GM21825 (cell line): ENCODE results near the gene ANKRD7.

Experiments
- ATAC-seq: cut with Tn5 transposase; IDR thresholded peaks from one replicate; pipeline ENCODE4 v1.9.1; 2021; ENCODE audit warnings: mild to moderate bottlenecking, moderate library complexity; ENCODE audit not compliant: unreplicated experiment

The ANKRD7 gene, protein sequence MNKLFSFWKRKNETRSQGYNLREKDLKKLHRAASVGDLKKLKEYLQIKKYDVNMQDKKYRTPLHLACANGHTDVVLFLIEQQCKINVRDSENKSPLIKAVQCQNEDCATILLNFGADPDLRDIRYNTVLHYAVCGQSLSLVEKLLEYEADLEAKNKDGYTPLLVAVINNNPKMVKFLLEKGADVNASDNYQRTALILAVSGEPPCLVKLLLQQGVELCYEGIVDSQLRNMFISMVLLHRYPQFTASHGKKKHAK

DNA sequence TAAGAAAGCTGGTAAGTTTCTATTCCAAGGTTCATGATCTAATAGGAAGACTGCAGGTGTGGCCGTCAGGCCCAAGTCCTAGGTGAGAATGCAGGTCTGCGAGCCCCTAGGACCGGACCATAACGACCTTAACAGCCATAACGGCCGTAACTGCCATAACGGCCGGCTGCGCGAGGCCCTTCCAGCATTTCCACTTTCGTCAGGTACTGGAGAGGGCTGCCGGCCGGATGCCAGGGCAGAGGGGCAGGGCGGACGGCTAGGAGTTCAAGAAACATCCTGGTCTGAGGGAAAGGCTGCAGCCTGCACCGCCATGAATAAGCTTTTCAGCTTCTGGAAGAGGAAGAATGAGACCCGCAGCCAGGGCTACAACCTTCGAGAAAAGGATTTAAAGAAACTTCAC is at the start of gene ANKRD7:
TSS of gene ANKRD7 (plus strand) at position 184 of the 400 bp plus-strand sequence. CDS start at position 311, 127 bp downstream.
- ATAC-seq = no peak

GRCh38 chr7:118175740-118176139 is 48.8 kb upstream of the ANKRD7 start:
- ATAC-seq = no peak

DNA sequence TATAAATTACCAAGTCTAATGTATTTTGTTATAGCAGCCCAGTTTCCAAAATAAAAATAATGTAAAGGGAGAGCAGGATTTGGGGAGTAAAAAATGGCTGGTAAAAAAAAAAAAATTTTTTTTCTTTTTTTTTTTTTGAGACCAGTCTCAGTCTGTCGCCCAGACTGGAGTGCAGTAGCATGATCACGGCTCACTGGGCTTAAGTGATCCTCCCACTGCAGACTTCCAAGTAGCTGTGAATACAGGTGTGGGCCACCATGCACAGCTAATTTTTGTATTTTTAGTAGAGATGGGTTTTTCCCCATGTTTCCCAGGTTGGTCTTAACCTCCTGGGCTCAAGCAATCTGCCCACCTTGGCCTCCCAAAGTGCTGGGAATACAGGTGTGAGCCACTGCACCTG is 45.3 kb upstream of the ANKRD7 start:
- no peak for ATAC-seq

DNA sequence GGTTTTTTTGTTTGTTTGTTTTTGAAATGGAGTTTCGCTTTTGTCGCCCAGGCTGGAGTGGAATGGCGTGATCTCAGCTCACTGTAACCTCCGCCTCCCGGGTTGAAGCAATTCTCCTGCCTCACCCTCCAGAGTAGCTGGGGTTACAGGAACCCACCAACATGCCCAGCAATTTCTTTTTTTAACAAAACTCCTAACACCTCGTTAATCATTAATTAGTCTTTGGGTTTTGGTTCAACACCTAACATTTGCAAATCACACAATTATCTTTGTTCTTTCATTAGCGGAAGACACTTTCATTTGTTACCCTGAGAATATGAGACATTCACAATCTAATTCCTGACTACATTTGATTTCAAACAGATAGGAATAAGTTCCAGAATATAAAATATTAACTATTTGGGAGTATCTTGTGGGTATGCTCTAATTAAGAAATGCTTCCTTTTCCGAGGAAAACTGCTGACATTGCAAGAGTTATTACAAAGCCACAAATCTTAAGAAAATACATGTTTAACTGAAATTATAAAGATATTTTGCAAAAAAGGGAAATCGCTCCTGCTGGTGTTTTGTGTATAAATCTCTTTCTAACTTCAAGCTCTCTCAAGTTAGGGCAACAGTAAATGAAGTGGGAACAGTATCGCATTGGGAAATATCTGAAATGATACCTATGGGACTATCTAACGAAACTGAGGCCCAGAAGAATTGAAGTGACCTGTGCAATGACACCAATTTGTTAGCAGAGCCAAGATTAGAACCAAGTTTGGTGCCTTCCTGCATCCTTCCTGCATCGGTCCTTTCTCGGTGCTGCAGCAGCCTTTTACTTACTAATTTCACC is 41.7 kb upstream of the ANKRD7 start:
- no peak for ATAC-seq

GRCh38 chr7:118183428-118183785 is 41.1 kb upstream of the ANKRD7 start:
- peak; percentile 0 for ATAC-seq

- ATAC-seq = peak; percentile 98
Measured at GRCh38 chr7:118183786-118184564, 40.5 kb upstream of the ANKRD7 start, which contains the start of gene LSM8. TSS of gene LSM8 (plus strand) at chr7:118184164. CDS start at chr7:118184224, 60 bp downstream.

DNA sequence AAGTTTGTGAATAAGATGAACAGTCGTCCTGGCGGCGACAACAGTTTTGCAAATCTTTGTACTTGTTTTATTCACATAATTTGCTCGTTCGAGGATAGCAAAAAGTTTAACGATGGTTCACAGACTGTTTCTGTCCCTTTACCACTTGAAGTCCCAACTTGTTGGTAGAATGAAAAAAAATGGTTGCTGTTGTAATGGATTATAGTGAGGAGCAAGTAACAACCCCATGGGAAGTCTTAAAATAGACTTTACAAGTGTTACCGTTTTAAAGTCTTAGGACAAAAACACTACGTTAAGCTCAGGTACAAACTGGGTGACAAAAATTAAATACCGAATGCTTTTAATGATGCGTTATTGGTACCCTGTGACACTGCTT is 40.0 kb upstream of the ANKRD7 start:
- no peak for ATAC-seq

DNA sequence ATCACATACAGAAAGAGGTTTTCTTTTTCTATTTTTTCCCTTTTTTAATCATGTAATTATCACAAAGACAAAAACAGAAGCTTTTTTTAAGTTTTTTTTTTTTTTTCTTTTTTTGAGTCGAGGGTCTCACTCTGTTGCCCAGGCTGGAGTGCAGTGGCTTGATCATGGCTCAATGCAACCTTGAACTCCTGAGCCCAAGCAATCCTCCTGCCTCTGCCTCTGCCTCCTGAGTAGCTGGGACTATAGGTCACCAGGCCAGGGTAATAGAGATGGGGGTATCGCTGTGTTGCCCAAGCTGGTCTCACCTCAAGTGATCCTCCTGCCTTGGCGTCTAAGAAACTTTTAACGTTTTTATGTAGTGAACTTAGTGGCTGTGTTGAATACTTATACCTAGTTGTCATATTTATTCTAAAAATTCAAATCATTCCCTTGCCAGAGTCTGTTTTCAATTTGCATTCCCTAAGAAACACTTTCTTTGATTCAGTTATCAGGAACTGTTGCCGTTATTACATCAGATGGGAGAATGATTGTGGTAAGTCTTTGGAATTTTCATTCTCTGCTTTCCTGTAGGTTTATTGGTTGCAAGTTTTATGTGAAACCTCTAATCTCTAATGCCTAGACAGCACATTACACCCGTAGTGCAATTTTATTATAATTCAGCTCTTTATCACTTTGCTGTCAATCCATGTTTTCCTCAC is 39.2 kb upstream of the ANKRD7 start:
- ATAC-seq = no peak

DNA sequence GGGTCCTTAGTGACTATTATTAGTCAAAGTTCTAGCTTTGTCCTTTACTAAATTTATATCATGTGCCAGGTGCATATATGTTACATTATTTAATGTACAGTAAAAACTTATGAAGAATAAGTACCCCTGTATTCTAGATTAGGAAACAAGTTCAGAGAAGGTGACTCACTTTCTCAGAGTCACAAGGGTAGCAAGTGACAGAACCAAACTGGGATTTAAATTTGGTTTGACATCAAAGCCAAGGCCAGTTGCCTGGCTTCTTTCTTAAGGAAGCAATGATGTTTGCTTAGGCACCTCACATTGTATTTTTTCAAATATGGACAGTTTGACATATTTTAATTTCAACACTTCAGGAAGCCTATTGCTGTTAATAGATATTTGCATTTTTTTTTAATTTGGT is 38.0 kb upstream of the ANKRD7 start:
- ATAC-seq = no peak

DNA sequence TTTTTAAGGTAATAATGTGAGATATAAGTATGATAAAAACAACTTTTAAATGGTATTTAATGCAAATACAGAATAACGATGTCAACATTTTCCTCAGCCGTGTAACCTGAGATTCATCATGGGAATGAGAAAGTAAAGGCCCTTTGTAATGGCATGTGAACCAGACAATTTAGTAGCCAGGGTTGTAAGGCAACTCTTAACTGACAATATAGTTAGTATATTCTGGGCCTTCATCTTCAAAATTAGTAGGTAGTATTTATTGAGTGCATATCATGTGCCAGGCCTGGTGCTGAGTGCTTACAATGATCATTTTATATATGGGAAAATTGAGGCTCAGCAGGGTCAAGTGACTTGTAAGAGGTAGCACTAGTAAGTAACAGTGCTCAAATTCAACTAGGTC is 29.9 kb upstream of the ANKRD7 start:
- no peak for ATAC-seq

DNA sequence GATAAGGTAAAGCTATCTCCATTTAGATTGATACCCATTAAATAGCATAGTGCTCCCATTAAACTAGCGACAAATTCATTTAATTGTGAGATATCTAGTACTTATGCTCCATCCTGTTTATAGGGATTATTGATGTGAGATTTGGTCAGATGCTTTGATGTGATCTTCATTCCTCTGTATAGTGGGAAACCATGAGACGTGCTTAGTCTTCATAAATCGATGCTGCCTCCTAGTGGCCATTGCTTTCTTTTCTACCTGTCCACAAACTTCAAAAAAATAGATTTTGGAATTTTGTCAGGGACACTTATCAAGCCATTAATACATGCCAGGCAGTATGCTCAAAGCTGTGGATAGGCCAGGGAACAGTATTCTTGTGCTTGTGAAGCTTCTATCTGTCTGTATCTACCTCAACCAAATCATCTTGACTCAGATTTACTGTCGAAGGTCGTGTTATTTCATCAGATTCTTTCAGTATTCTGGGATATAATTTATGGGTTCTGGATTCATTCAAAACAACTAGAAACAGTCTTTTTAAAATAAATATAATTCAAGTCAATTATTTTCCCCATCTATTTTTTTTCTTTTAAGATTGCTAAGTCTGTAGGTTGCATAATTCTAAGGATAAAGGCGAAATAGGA is 28.5 kb upstream of the ANKRD7 start:
- ATAC-seq = peak; percentile 69

DNA sequence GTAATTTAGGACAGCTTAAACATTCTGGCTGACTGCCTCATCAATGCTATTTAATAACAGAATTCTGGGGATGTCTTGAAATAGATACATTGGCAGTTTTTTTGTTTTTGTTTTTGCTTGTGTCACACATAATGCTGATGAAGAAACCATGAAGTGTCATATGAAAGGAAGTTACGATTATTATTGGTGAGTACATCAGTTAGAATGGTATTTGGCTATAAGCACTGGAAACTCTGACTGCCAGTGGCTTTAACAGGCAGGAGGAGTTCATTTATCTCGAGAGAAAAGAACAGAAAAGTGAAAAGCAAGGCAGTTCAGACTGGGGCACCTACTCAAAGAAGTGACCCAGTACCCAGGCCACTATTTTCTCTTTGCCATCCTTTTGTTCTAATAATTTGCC is 22.4 kb upstream of the ANKRD7 start:
- ATAC-seq = no peak

DNA sequence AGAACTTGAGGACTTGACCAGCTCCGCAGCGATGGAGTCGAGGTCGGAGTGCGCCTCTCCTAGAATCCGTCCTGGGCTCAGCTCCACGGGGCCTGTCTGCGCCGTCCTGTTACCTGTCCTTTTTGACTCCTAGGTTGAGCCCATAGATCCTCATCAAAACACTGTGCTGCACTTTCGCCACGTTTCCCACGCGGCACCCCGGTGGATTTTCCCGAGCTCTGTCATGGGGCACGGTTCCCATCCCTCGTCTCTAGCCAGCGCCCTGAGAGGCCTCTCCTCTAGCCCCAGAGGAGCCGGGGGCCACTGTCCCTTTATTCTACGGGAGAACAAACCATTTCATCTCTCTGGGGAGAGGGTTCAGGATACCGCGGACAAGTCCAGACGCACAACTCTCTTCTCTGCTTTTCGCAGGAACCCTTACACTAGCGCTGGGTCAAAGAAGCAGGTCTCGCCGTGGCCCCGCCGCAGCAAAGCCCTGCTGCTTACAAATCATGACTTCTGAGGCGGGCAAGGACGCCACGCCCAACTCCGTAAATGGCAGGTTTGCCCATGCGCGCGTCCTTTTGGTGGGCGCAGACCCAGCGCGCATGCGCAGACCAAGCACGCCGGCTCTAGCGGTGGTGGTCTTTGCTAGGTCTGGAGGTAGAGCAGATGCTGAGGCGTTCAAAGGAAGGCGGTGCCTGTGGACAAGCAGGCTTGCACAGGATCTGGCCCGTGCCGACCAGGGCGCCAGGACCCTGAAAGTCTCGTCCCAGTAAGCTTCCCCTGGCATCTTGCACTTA is 10.3 kb upstream of the ANKRD7 start:
- peak; percentile 98 for ATAC-seq

GRCh38 chr7:118214833-118215182 is 9.7 kb upstream of the ANKRD7 start:
- peak; percentile 11 for ATAC-seq

DNA sequence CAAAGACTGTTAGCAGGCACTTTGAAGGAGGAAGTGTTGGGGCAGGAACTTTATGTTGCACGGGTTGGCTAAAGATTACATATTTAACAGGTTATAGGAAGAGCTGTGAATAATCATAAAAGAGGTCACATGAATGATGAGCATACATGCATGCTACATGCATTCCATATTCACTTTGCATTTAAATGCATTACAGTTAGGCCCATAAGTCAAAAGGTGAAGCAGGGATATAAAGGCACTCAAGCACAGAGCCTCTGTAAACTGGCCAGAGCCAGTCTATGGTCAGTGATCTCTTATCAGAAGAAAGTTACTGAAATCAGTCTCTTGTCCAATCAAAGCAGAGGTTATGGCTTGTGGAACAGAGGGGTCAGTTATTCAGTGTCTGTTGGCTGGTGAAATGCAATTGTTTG is 7.3 kb upstream of the ANKRD7 start:
- ATAC-seq = no peak

DNA sequence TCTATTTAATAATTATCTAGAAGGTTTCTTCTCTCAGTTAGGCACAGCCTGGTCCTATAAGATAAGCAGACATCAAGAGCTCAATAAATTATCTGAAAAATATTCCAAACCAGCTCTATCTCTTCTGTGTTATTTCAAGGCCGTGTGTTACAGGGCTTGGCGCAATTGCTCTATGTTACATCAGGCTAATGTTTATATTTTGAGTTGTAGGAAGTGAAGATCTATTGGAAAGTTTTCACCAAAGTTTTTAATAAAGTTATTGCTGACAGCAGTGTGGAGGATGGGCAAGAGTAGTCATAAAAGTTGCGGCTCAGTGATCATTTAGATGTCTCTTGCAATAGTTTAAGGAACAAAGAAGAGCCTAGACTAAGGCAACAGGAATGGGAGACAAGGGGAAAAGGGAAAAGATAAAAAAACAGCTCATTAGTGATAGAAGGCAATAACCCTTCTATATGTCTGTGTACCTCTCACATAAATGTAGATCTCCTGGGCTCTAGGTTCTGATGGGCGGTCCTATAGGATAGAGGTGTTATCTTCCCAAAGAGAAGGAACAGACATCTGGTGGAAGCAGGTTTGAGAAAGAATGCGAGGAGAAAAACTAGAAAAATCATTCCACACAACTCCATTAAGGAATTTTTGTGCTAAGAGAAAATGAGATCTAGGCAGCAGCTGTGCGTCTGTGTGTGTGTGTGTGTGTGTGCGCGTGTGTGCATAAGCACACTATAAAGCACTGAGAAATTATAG is 5.9 kb upstream of the ANKRD7 start:
- no peak for ATAC-seq

- no peak for ATAC-seq
Measured at GRCh38 chr7:118219157-118219512, 5.4 kb upstream of the ANKRD7 start.

GRCh38 chr7:118220583-118220982 is 3.9 kb upstream of the ANKRD7 start:
- ATAC-seq = no peak

- no peak for ATAC-seq
Measured at GRCh38 chr7:118222591-118222990, 1.9 kb upstream of the ANKRD7 start.
